Coronary artery (tissue), 2 donors: ENCODE measurements around the gene SMIM20.
A peak's percentile ranks its signal among the peaks of the same experiment; 100 is the strongest.
"Not testable (repeated sequence)": the region's sequence is repeated elsewhere in the genome, so short reads cannot be mapped to it uniquely, and the experiment has no call there.

Source experiments
- DNase-seq: peaks from one replicate; pipeline ENCODE4 v3.0.0-alpha.2; 2017; ENCODE audit warnings: low spot score
- H3K27ac ChIP-seq, 2 donors: fragments of 200-600 bp; sonication (generic); one replicate each; pipeline ENCODE4 v1.5.1; 2016 to 2019
- H3K4me3 ChIP-seq: fragments of 200-600 bp; sonication (generic); 2 replicates; pipeline ENCODE4 v1.5.1; 2016; ENCODE audit warnings: mild to moderate bottlenecking, moderate library complexity
- TF ChIP-seq, protein P1 (sequence below): fragments of 200-600 bp; sonication (generic); IDR thresholded peaks from one replicate; pipeline ENCODE4 v1.5.1; 2019; ENCODE audit warnings: antibody characterized with exemption

The SMIM20 gene

DNA sequence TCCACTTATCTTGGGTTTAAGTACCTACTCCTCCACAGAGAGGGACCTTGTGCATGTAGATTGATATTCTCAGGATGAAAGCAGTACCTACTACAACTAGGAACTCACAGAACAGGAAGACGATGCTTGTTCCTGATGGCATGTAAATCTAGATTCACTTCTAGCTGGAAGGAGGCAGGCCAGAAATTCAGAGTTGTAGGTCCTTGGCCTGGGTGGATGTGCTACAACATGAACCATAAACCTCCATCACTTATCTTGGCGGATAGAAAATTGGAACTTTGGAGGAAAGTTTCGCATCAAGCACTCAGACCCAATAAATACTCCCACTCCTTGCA lies 9.3 kb upstream of the SMIM20 start:
- DNase-seq = no peak
- Histone ChIP-seq H3K27ac (no peak overlapping the region), H3K4me3 (no peak overlapping the region)
- TF ChIP-seq, protein P1, sequence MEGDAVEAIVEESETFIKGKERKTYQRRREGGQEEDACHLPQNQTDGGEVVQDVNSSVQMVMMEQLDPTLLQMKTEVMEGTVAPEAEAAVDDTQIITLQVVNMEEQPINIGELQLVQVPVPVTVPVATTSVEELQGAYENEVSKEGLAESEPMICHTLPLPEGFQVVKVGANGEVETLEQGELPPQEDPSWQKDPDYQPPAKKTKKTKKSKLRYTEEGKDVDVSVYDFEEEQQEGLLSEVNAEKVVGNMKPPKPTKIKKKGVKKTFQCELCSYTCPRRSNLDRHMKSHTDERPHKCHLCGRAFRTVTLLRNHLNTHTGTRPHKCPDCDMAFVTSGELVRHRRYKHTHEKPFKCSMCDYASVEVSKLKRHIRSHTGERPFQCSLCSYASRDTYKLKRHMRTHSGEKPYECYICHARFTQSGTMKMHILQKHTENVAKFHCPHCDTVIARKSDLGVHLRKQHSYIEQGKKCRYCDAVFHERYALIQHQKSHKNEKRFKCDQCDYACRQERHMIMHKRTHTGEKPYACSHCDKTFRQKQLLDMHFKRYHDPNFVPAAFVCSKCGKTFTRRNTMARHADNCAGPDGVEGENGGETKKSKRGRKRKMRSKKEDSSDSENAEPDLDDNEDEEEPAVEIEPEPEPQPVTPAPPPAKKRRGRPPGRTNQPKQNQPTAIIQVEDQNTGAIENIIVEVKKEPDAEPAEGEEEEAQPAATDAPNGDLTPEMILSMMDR = no peak

DNA sequence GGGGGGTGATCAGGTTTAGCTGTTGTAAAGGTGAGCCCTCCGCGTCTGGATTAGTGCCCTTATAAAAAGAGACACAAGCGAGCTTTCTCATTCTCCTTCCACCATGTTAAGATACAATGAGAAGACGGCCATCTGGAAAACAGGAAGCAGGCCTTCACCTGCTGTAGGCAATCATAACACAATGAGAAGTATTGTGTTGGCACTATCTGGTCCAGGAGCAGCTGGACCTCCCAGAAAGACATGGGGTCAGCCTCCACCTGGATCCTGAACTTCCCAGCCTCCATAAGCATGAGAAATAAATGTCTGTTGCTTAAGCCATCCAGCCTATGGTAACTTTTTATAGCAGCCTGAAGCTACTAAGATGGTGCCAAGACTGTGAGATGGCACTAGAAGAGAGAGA lies 8.6 kb upstream of the SMIM20 start:
- H3K4me3 ChIP-seq = no peak overlapping the region
- no peak for DNase-seq
- H3K27ac ChIP-seq = no peak overlapping the region
- TF ChIP-seq, protein P1 = no peak

DNA sequence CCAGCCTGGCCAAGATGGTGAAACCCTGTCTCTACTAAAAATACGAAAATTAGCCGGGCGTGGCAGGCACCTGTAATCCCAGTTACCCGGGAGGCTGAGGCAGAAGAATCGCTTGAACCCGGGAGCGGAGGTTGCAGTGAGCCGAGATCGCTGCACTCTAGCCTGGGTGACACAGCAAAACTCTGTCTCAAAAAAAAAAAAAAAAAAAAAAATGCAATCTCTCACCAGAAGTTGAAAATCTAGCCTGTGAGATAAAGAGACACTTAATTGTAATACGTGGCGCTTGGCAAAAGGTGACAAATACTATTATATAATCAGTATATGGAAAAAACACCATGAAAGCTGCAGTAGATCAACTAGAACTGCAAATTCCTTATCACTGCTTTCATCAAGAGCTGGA lies 7.9 kb upstream of the SMIM20 start:
- H3K4me3 ChIP-seq, DNase-seq, H3K27ac ChIP-seq: not testable (repeated sequence)

DNA sequence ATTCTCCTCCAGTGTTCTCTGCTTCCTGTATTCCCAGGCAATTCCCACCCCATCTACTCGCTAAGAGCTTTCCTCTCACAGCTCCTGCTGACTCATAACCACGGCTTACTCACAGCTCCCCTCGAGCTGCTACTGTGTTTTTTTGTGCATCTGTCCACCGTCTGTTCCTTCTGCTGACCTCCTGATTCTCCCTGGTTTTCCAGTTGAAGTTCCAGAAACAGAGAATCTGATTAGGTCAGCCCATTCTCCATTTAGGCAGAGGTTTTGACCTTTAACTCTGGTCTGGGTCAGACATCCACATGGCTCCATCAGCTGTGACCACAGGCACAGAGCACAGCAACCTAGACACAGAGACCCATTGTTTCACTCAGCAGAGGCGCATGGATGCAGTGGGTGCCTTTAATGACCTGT lies 5.5 kb upstream of the SMIM20 start:
- H3K4me3 ChIP-seq = no peak overlapping the region
- H3K27ac ChIP-seq = no peak overlapping the region
- DNase-seq = no peak
- TF ChIP-seq, protein P1 = no peak

DNA sequence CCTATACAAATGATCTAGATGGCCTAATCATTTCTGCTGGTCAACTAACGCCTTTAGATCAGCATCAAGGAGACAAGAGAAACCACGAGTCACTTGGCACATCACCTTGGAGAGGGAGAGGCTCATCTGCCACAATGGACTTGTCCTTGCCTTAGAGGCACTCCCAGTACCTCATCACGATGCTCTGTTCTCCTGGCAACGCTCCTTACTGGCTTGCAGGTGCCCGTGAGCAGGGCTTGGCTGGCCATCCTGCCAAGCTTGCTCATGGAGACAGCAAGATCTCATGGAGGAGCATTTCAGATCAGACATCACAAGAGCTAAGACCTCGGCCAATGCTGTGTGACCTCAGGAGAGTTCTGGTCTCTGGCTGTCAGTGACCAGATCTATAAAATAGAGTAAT lies 2.7 kb upstream of the SMIM20 start:
- Histone ChIP-seq H3K27ac (no peak overlapping the region), H3K4me3 (no peak overlapping the region)
- DNase-seq = no peak
- TF ChIP-seq, protein P1 = no peak

DNA sequence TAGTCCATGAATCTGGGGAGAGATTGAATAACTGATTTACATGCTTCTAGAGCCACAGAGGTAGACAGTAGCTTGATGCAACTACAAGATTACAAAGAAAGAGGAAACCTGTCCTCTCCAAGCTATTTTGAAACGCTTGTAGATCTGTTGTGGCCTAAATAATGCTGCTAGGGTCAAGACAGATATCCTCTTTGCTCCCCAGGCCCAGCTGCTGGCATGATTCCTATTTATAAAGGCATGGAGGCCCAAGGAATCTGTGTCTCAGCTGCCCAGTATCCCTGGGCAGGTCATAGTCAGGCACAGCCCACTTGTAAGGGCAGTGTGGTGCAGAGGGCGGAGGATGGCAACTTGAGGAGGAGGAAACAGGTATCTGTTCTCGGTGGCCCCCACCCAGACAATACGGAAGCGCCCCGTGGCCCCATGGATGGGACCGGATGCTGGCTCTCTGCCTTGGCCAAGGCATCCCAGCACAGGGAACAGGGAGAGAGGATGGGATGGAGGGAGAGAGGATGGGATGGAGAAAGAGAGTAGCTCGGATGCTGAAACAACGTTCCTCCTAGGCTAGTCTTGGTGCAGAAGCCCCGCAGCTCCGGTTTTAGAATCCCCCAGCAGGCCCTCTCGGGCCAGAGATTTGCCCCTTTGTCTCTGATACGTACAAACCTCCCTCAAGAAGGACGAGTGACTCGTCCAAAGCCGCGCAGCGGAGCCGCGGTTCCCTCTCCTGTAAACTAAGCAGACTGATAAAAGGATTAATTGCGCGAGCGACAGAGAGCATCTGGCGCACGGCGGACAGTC lies 767 bp upstream of the SMIM20 start:
- Histone ChIP-seq H3K27ac (peak overlapping the region; percentile 28 to 91), H3K4me3 (peak overlapping the region; percentile 90)
- no peak for DNase-seq
- TF ChIP-seq, protein P1 = no peak

DNA sequence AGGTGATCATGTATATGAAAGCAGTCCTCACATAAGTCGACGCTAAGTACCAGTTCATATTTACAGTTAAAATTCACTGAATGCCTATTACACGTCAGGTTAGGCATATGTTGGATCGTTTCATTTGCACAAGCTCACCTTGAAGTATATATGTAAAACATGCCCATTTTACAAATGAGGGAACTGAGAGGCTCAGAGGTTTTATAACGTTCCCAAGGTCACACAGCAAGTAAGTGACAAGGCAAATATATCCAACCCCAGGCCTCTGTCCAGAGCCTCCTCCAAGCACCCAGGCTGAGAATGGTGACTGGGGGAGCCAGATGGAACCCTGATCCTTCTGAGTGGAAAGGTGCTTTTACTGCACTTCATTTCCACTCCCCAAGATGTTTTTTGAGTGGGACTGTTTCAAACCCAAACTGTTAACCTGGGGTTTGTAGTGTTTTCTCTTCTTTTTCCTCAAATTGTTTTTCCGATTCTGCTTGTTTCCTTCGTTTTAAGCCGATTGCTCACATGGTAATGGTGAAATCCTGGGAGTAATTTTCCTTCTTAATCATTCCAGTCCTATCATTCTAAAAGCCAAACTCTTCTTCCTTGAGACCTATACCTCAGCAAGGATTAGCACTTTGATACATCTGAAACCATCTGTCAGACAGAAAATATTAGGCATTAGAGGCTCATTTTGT lies 791 bp downstream of the SMIM20 start:
- TF ChIP-seq, protein P1 = no peak
- DNase-seq = no peak
- H3K4me3 ChIP-seq = peak overlapping the region; percentile 90
- H3K27ac ChIP-seq = peak overlapping the region; percentile 83 to 91
